Measurements from ENCODE around the gene FBXW11. TPM values are rescaled to one million over a fixed set of nuclear protein-coding genes. Genes with fewer than 3 reads are reported as not detected.

The FBXW11 gene
- total RNA-seq, 4 donors from 2014 or later = 35.9 to 111 (median 63.7) TPM

- intact Hi-C loops (cut with DNase I; ENCODE audit: low total_unique reads) = loop anchor here (5.0 kb wide), 1 partner anchor 477 kb away; no protein-coding TSS in a partner anchor
- TF ChIP-seq CTCF (IDR thresholded peaks at IDR 0.05) = no peak
- no peak for TF ChIP-seq POLR2A (IDR thresholded peaks at IDR 0.05)
- DNase-seq = no peak
- no peaks in the 10 kb centered on the region for H3K36me3 ChIP-seq
- no peak overlapping the region for H3K4me3 ChIP-seq
- no peaks in the 10 kb centered on the region for H3K9me3 ChIP-seq
- no peaks in the 10 kb centered on the region for H3K4me1 ChIP-seq
- H3K27me3 ChIP-seq = no peaks in the 10 kb centered on the region
- no peak overlapping the region for H3K27ac ChIP-seq
Measured at GRCh38 chr5:171899792-171900191, 106.6 kb downstream of the FBXW11 start.

GRCh38 chr5:171898879-171899278, 107.6 kb downstream of the FBXW11 start:
- Histone ChIP-seq H3K4me1 (no peaks in the 10 kb centered on the region), H3K27me3 (no peaks in the 10 kb centered on the region), H3K27ac (no peak overlapping the region), H3K9me3 (no peaks in the 10 kb centered on the region), H3K4me3 (no peak overlapping the region), H3K36me3 (no peaks in the 10 kb centered on the region)
- no peak for DNase-seq
- TF ChIP-seq CTCF (IDR thresholded peaks at IDR 0.05) = no peak
- no peak for TF ChIP-seq POLR2A (IDR thresholded peaks at IDR 0.05)
- intact Hi-C loops (cut with DNase I; ENCODE audit: low total_unique reads) = no loop called here

GRCh38 chr5:171898386-171898785, 108.1 kb downstream of the FBXW11 start:
- intact Hi-C loops (cut with DNase I; ENCODE audit: low total_unique reads) = no loop called here
- H3K27me3 ChIP-seq = no peaks in the 10 kb centered on the region
- no peaks in the 10 kb centered on the region for H3K4me1 ChIP-seq
- no peak for DNase-seq
- no peak overlapping the region for H3K27ac ChIP-seq
- H3K4me3 ChIP-seq = no peak overlapping the region
- no peaks in the 10 kb centered on the region for H3K36me3 ChIP-seq
- no peak for TF ChIP-seq POLR2A (IDR thresholded peaks at IDR 0.05)
- TF ChIP-seq CTCF (IDR thresholded peaks at IDR 0.05) = no peak
- H3K9me3 ChIP-seq = no peaks in the 10 kb centered on the region

- no peaks in the 10 kb centered on the region for H3K27me3 ChIP-seq
- TF ChIP-seq POLR2A (IDR thresholded peaks at IDR 0.05) = no peak
- TF ChIP-seq CTCF (IDR thresholded peaks at IDR 0.05) = no peak
- no peaks in the 10 kb centered on the region for H3K36me3 ChIP-seq
- no peak overlapping the region for H3K27ac ChIP-seq
- DNase-seq = no peak
- intact Hi-C loops (cut with DNase I; ENCODE audit: low total_unique reads) = no loop called here
- no peaks in the 10 kb centered on the region for H3K4me1 ChIP-seq
- H3K9me3 ChIP-seq = no peaks in the 10 kb centered on the region
- no peak overlapping the region for H3K4me3 ChIP-seq
Measured at GRCh38 chr5:171897231-171897630, 109.2 kb downstream of the FBXW11 start.

GRCh38 chr5:171895081-171895480, 111.4 kb downstream of the FBXW11 start:
- no peaks in the 10 kb centered on the region for H3K36me3 ChIP-seq
- no peak for DNase-seq
- no peaks in the 10 kb centered on the region for H3K4me1 ChIP-seq
- intact Hi-C loops (cut with DNase I; ENCODE audit: low total_unique reads) = no loop called here
- no peaks in the 10 kb centered on the region for H3K27me3 ChIP-seq
- no peaks in the 10 kb centered on the region for H3K9me3 ChIP-seq
- H3K27ac ChIP-seq = no peak overlapping the region
- no peak overlapping the region for H3K4me3 ChIP-seq
- no peak for TF ChIP-seq CTCF (IDR thresholded peaks at IDR 0.05)
